Tibial artery (tissue), 4 donors: ENCODE data around the gene PACS2.

Experiments
- DNase-seq, 2 donors: peaks; one replicate each; pipeline ENCODE4 v3.0.0-alpha.2; 2019
- H3K27ac ChIP-seq, 2 donors: fragments of 200-600 bp; sonication (generic) in 1 of 2; 1 replicate in 1 of 2; 2 replicates in 1 of 2; pipeline ENCODE4 v1.5.1; 2018 to 2019; ENCODE audit warnings: mild to moderate bottlenecking in 1 of 2
- H3K27me3 ChIP-seq, 2 donors: fragments of 200-600 bp; sonication (generic) in 1 of 2; one replicate each; pipeline versions ENCODE4 v1.5.1 to v1.6.0; 2016 to 2019
- H3K36me3 ChIP-seq, 3 donors: fragments of 200-600 bp; sonication (generic) in 2 of 3; one replicate each; pipeline ENCODE4 v1.5.1; 2016 to 2019; ENCODE audit warnings: mild to moderate bottlenecking in 2 of 3
- H3K4me1 ChIP-seq, 4 donors: fragments of 200-600 bp; sonication (generic) in 2 of 4; 1 replicate in 3 of 4; 2 replicates in 1 of 4; pipeline ENCODE4 v1.5.1; 2016 to 2019
- H3K4me3 ChIP-seq, 2 donors: fragments of 200-600 bp; sonication (generic) in 1 of 2; 1 replicate in 1 of 2; 2 replicates in 1 of 2; pipeline ENCODE4 v1.5.1; 2018 to 2019; ENCODE audit warnings: mild to moderate bottlenecking in 2 of 2
- H3K9me3 ChIP-seq, 3 donors: fragments of 200-600 bp; sonication (generic) in 1 of 3; one replicate each; pipeline ENCODE4 v1.5.1; 2016 to 2019
- CTCF ChIP-seq, 2 experiments: fragments of 200-600 bp in 1 of 2; fragments of 450-650 bp in 1 of 2; IDR thresholded peaks; one replicate each; pipeline ENCODE4 v1.5.1; 2017 to 2019; ENCODE audit warnings: antibody characterized with exemption in 2 of 2, mild to moderate bottlenecking in 1 of 2, moderate library complexity in 1 of 2
- intact Hi-C: fragments of 100-400 bp; cut with DNase I; formaldehyde crosslinking; loops from one replicate; pipeline ENCODE4 v1.15.0; 2023; ENCODE audit warnings: low total_unique reads

PACS2 gene

DNA sequence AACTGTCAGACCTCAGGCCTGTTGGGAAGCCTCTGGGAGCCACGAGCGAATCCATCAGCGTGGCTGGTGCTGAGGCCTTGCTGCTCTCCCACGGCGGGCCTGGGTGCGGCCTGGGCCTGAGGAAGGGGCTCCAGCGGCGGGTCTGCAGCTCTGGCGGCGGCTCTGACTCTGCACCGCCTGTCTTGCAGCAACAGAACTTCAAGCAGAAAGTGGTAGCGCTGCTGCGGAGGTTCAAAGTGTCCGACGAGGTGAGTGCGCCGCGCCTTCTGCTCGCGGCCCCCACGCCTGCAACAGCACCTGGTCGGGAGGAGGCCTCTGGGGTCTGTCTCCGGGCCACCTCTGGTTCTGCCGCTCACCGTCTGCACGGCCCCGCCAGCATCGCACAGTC lies 55.1 kb downstream of the PACS2 start:
- Histone ChIP-seq H3K9me3 (no peaks in the 10 kb centered on the region), H3K27me3 (no peaks in the 10 kb centered on the region), H3K4me1 (peaks cover 0 to 3% (median 0%) of the 10 kb centered on the region in 4 donors), H3K27ac (no peak overlapping the region), H3K36me3 (peaks cover 18 to 40% (median 26%) of the 10 kb centered on the region in 3 donors), H3K4me3 (no peak overlapping the region)
- TF ChIP-seq CTCF (IDR thresholded peaks at IDR 0.05) = no peak
- intact Hi-C loops = loop anchor here (2.0 to 5.0 kb wide), 3 partner anchors 78 to 161 kb away; partner anchors contain the start of gene TEDC1
- no peak for DNase-seq

DNA sequence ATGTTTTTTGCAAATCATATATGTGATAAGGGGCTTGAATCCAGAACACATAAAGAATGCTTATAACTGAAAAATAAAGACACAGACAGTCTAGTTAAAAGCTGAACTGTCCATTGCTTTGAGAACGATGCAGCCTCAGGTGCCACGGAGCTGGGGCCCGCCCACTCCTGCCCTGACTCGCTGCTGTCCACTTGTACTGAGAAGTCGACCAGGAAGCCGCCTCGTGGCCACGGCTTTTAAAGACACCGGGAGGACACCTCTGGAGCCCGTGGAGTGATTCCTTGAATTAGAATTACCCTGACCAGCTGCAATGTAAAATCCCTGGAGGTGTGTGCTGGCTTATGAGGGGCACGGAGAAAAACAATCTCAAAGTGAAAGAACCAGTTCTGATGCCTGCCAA lies 59.8 kb downstream of the PACS2 start:
- H3K27ac ChIP-seq = no peak overlapping the region
- TF ChIP-seq CTCF (IDR thresholded peaks at IDR 0.05) = no peak
- no peaks in the 10 kb centered on the region for H3K9me3 ChIP-seq
- no peaks in the 10 kb centered on the region for H3K4me1 ChIP-seq
- DNase-seq = no peak
- H3K4me3 ChIP-seq = no peak overlapping the region
- peaks cover 6 to 16% (median 10%) of the 10 kb centered on the region in 3 donors for H3K36me3 ChIP-seq
- H3K27me3 ChIP-seq = no peaks in the 10 kb centered on the region
- intact Hi-C loops = no loop called here

DNA sequence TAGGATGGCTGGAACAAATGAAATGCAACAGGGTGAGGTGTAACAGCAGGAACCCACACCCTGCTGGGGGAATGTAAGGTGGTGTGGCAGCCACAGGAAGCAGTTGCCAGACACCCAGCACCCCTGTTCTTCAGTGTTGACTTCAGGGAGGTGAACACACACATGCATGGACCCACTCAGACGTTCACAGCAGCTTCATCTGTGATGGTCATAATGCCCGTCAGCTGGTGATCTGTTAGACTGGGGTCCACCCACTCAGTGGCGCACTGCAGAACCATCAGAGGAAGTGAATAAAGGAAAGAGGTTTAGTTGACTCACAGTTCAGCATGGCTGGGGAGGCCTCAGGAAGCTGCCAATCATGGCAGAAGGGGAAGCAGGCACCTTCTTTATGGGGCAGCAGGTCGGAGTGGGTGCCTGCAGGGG lies 61.1 kb downstream of the PACS2 start:
- Histone ChIP-seq H3K27me3 (no peaks in the 10 kb centered on the region), H3K27ac (no peak overlapping the region), H3K36me3 (peaks cover 0 to 16% (median 16%) of the 10 kb centered on the region in 3 donors), H3K4me1 (no peaks in the 10 kb centered on the region), H3K4me3 (no peak overlapping the region), H3K9me3 (no peaks in the 10 kb centered on the region)
- no peak for DNase-seq
- intact Hi-C loops = no loop called here
- no peak for TF ChIP-seq CTCF (IDR thresholded peaks at IDR 0.05)

GRCh38 chr14:105376521-105377440 lies 62.2 kb downstream of the PACS2 start:
- intact Hi-C loops = no loop called here
- TF ChIP-seq CTCF (IDR thresholded peaks at IDR 0.05) = no peak
- H3K27ac ChIP-seq = no peak overlapping the region
- no peak overlapping the region for H3K4me3 ChIP-seq
- no peaks in the 10 kb centered on the region for H3K27me3 ChIP-seq
- no peak for DNase-seq
- no peaks in the 10 kb centered on the region for H3K9me3 ChIP-seq
- peaks cover 0 to 28% (median 27%) of the 10 kb centered on the region in 3 donors for H3K36me3 ChIP-seq
- no peaks in the 10 kb centered on the region for H3K4me1 ChIP-seq

- H3K27ac ChIP-seq = no peak overlapping the region
- no peaks in the 10 kb centered on the region for H3K4me1 ChIP-seq
- no peak overlapping the region for H3K4me3 ChIP-seq
- DNase-seq = no peak
- H3K9me3 ChIP-seq = no peaks in the 10 kb centered on the region
- no peaks in the 10 kb centered on the region for H3K27me3 ChIP-seq
- H3K36me3 ChIP-seq = peaks cover 6 to 37% (median 36%) of the 10 kb centered on the region in 3 donors
- intact Hi-C loops = no loop called here
- TF ChIP-seq CTCF (IDR thresholded peaks at IDR 0.05) = no peak
Measured at GRCh38 chr14:105377555-105378182, 63.1 kb downstream of the PACS2 start.
